Neuronal stem cell (in vitro differentiated cells): Measurements from ENCODE around the gene PFN3.

Experiments
- DNase-seq: peaks from one replicate; pipeline ENCODE4 v3.0.0-alpha.2; 2013; ENCODE audit warnings: low spot score
- H2AFZ ChIP-seq: one replicate; pipeline ENCODE4 v1.6.1; 2013; ENCODE audit warnings: mild to moderate bottlenecking, low read length, inconsistent platforms
- H2AK5ac ChIP-seq: 2 replicates; pipeline ENCODE4 v1.6.1; 2013; ENCODE audit warnings: low read depth, mild to moderate bottlenecking, inconsistent platforms, low read length, moderate library complexity, mixed read lengths
- H2BK120ac ChIP-seq: 2 replicates; pipeline ENCODE4 v1.6.1; 2013; ENCODE audit warnings: low read depth, mild to moderate bottlenecking, inconsistent platforms, low read length, moderate library complexity, mixed read lengths
- H2BK12ac ChIP-seq: one replicate; pipeline ENCODE4 v1.6.1; 2013; ENCODE audit warnings: low read length, inconsistent platforms
- H2BK15ac ChIP-seq: 2 replicates; pipeline ENCODE4 v1.6.1; 2013; ENCODE audit warnings: mild to moderate bottlenecking, low read length, inconsistent platforms, mixed read lengths
- H2BK5ac ChIP-seq: one replicate; pipeline ENCODE4 v1.6.1; 2013; ENCODE audit warnings: inconsistent platforms, mild to moderate bottlenecking, low read length, moderate library complexity
- H3K14ac ChIP-seq: one replicate; pipeline ENCODE4 v1.6.1; 2013; ENCODE audit warnings: low read length, inconsistent platforms
- H3K18ac ChIP-seq: 2 replicates; pipeline ENCODE4 v1.6.1; 2013; ENCODE audit warnings: low read length, inconsistent platforms
- H3K23ac ChIP-seq: 2 replicates; pipeline ENCODE4 v1.6.1; 2013; ENCODE audit warnings: low read depth, mild to moderate bottlenecking, mixed read lengths, low read length, inconsistent platforms; ENCODE audit not compliant: poor library complexity
- H3K27ac ChIP-seq: replicated peaks from 3 replicates; pipeline ENCODE4 v1.5.1; 2013; ENCODE audit warnings: low read length, inconsistent platforms
- H3K27me3 ChIP-seq, 3 experiments: 2 replicates each; pipeline ENCODE4 v1.6.1; 2013; ENCODE audit warnings: low read length in 3 of 3, mild to moderate bottlenecking in 2 of 3, inconsistent platforms in 1 of 3, low read depth in 1 of 3, mixed read lengths in 1 of 3, moderate library complexity in 1 of 3; ENCODE audit not compliant: control insufficient read depth in 3 of 3, insufficient read depth in 3 of 3
- H3K36me3 ChIP-seq, 2 donors: replicated peaks in 1 of 2; 2 replicates each; pipeline ENCODE4 v1.6.1; 2013; ENCODE audit warnings: low read length in 2 of 2; ENCODE audit not compliant: control insufficient read depth in 2 of 2, insufficient read depth in 2 of 2
- H3K4ac ChIP-seq: 2 replicates; pipeline ENCODE4 v1.6.1; 2013; ENCODE audit warnings: inconsistent platforms, mild to moderate bottlenecking, low read length, moderate library complexity
- H3K4me1 ChIP-seq, 2 donors: 1 replicate in 1 of 2; 2 replicates in 1 of 2; pipeline ENCODE4 v1.6.1; 2013; ENCODE audit warnings: low read length in 2 of 2, low read depth in 1 of 2; ENCODE audit not compliant: control insufficient read depth in 2 of 2, insufficient read depth in 1 of 2
- H3K4me2 ChIP-seq: one replicate; pipeline ENCODE4 v1.6.1; 2013; ENCODE audit warnings: mild to moderate bottlenecking, low read length, inconsistent platforms; ENCODE audit not compliant: insufficient read depth, poor library complexity, severe bottlenecking
- H3K4me3 ChIP-seq, 2 donors: 2 replicates each; pipeline ENCODE4 v1.5.1; 2013; ENCODE audit warnings: low read length in 2 of 2, mild to moderate bottlenecking in 2 of 2, inconsistent platforms in 1 of 2, moderate library complexity in 1 of 2
- H3K79me1 ChIP-seq: one replicate; pipeline ENCODE4 v1.6.1; 2013; ENCODE audit warnings: low read depth, mild to moderate bottlenecking, inconsistent platforms, low read length, moderate library complexity
- H3K9ac ChIP-seq: one replicate; pipeline ENCODE4 v1.6.1; 2013; ENCODE audit warnings: mild to moderate bottlenecking, low read depth, low read length, inconsistent platforms; ENCODE audit not compliant: poor library complexity
- H3K9me3 ChIP-seq, 2 donors: replicated peaks in 1 of 2; 2 replicates each; pipeline versions ENCODE3 to v1.6.1; 2013; ENCODE audit warnings: low read length in 2 of 2, mild to moderate bottlenecking in 2 of 2, inconsistent platforms in 1 of 2, low read depth in 1 of 2, mixed read lengths in 1 of 2, moderate library complexity in 1 of 2; ENCODE audit not compliant: control insufficient read depth in 2 of 2, insufficient read depth in 1 of 2
- H4K8ac ChIP-seq: one replicate; pipeline ENCODE4 v1.6.1; 2013; ENCODE audit warnings: low read depth, mild to moderate bottlenecking, inconsistent platforms, low read length, moderate library complexity
- H4K91ac ChIP-seq: one replicate; pipeline ENCODE4 v1.6.1; 2013; ENCODE audit warnings: low read length, low read depth, mild to moderate bottlenecking, inconsistent platforms; ENCODE audit not compliant: poor library complexity
- WGBS, 2 donors: extraction: QIAGEN DNeasy Blood & Tissue Kit; methylation state at CpG; one replicate each; pipeline ENCODE4 v1.1.7; 2013; ENCODE audit warnings: missing lambda C conversion rate in 2 of 2, mixed read lengths in 1 of 2; ENCODE audit not compliant: insufficient read length in 2 of 2, insufficient replicate concordance in 1 of 2; ENCODE audit errors: extremely low coverage in 2 of 2; 5-methylcytosine and 5-hydroxymethylcytosine counted together

Gene PFN3

DNA sequence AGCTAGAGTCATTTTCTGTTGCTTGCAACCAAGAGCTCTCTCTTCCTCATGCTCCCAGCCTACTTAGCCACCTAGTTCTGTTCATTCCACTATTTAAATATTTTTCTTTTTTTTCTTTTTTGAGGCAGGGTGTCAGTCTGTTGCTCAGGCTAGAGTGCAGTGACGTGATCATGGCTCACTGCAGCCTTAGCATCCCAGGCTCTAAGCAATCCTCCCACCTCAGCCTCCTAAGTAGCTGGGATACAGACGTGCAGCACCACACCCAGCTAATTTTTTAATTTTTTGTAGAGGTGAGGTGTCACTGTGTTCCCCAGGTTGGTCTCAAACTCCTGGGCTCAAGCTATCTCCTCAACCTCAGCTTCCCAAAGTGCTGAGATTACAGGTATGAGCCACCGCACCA is 14.0 kb upstream of the PFN3 start:
- H2BK120ac ChIP-seq: no peak overlapping the region
- H3K27me3 ChIP-seq: peaks cover 0 to 5% (median 0%) of the 10 kb centered on the region in 3 experiments
- H3K23ac ChIP-seq: no peak overlapping the region
- WGBS, 2 donors: no CpG with 5 or more reads among the region's 3 CpGs
- no peak overlapping the region for H4K8ac ChIP-seq
- H2BK15ac ChIP-seq: no peak overlapping the region
- no peak overlapping the region for H3K14ac ChIP-seq
- H3K9ac ChIP-seq: no peak overlapping the region
- no peak overlapping the region for H2BK12ac ChIP-seq
- H3K79me1 ChIP-seq: no peaks in the 10 kb centered on the region
- H3K18ac ChIP-seq: no peak overlapping the region
- no peaks in the 10 kb centered on the region for H3K4me1 ChIP-seq
- no peaks in the 10 kb centered on the region for H3K36me3 ChIP-seq
- no peak overlapping the region for H3K4me2 ChIP-seq
- H2AFZ ChIP-seq: no peak overlapping the region
- no peak overlapping the region for H2BK5ac ChIP-seq
- no peak overlapping the region for H3K4ac ChIP-seq
- no peak overlapping the region for H3K27ac ChIP-seq
- H2AK5ac ChIP-seq: no peak overlapping the region
- no peak overlapping the region for H4K91ac ChIP-seq
- H3K4me3 ChIP-seq: no peak overlapping the region
- DNase-seq: no peak
- H3K9me3 ChIP-seq: peaks cover 0 to 2% of the 10 kb centered on the region in 2 donors

DNA sequence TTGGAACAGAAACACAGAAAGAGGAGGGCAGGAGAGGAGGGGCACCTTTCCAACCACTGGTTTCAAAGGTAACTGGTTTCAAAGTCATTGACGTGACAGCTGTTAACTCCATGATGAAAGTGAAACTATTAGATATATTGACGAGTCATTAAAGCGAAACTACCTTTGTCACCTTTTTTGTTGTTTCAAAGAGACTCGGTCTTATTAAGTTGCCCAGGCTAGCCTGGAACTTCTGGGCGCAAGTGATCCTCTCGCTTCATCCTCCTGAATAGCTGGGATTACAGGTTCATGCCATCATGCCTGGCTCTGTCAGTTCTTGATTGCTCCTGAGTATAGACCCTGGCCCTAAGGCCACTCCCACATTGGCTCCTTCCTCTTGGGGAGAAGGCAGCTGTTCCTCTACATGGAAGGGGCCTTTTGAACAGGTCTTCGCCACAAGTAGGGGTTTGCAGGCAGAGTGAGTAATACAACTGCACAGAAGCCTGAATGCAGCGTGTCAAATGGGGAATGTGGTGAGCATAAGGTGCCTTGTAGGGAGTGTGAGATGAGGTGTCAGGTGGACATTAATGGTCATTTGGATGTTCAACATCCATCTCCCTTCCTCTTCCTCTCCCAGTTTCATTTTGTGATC is 12.3 kb upstream of the PFN3 start:
- DNase-seq: no peak
- H4K8ac ChIP-seq: no peak overlapping the region

DNA sequence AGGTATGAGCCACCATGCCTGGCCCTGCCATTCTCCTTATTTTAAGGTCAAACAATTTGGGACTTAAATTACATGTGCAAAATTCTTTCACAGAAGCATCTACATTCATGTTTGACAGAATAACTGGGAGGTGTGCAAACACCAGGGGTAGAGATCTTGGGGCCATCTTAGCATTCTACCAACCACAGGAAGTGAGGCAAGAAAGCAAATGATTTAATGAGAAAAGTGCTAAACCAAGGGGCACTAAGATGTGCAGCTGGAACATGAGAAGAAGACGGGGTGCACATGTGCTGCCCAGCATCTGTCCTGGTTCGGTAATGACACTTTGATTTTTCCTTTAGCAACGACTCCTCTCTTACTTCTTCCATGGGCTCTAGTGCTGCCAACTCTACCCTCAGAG is 10.1 kb upstream of the PFN3 start:
- Histone ChIP-seq H3K14ac (no peak overlapping the region), H2BK120ac (no peak overlapping the region), H3K4me2 (no peak overlapping the region), H3K23ac (no peak overlapping the region), H3K4me1 (no peaks in the 10 kb centered on the region), H3K18ac (no peak overlapping the region), H3K9me3 (peaks cover 0 to 2% of the 10 kb centered on the region in 2 donors), H4K91ac (no peak overlapping the region), H3K27ac (no peak overlapping the region), H4K8ac (no peak overlapping the region), H3K4ac (no peak overlapping the region), H3K36me3 (no peaks in the 10 kb centered on the region), H2BK5ac (no peak overlapping the region), H2BK12ac (no peak overlapping the region), H3K4me3 (no peak overlapping the region), H2AFZ (no peak overlapping the region), H3K9ac (no peak overlapping the region), H3K27me3 (peaks cover 0 to 21% (median 11%) of the 10 kb centered on the region in 3 experiments), H3K79me1 (no peaks in the 10 kb centered on the region), H2BK15ac (no peak overlapping the region), H2AK5ac (no peak overlapping the region)
- DNase-seq: no peak
- no CpG with 5 or more reads among the region's 3 CpGs for WGBS, 2 donors

More for the DNA sequence above, 12.3 kb upstream of the PFN3 start:
- H3K23ac ChIP-seq: no peak overlapping the region
- H3K9me3 ChIP-seq: peaks cover 0 to 2% of the 10 kb centered on the region in 2 donors
- H3K4me3 ChIP-seq: no peak overlapping the region
- H3K9ac ChIP-seq: no peak overlapping the region
- H3K18ac ChIP-seq: no peak overlapping the region
- H3K79me1 ChIP-seq: no peaks in the 10 kb centered on the region
- H2AK5ac ChIP-seq: no peak overlapping the region
- H2BK5ac ChIP-seq: no peak overlapping the region
- H2BK15ac ChIP-seq: no peak overlapping the region
- WGBS, 2 donors: no CpG with 5 or more reads among the region's 8 CpGs
- no peak overlapping the region for H3K14ac ChIP-seq
- H2BK120ac ChIP-seq: no peak overlapping the region
- no peak overlapping the region for H3K4ac ChIP-seq
- H3K36me3 ChIP-seq: no peaks in the 10 kb centered on the region
- peaks cover 0 to 10% (median 1%) of the 10 kb centered on the region in 3 experiments for H3K27me3 ChIP-seq
- H2AFZ ChIP-seq: no peak overlapping the region
- no peak overlapping the region for H4K91ac ChIP-seq
- H3K27ac ChIP-seq: no peak overlapping the region
- H2BK12ac ChIP-seq: no peak overlapping the region
- no peaks in the 10 kb centered on the region for H3K4me1 ChIP-seq
- H3K4me2 ChIP-seq: no peak overlapping the region

DNA sequence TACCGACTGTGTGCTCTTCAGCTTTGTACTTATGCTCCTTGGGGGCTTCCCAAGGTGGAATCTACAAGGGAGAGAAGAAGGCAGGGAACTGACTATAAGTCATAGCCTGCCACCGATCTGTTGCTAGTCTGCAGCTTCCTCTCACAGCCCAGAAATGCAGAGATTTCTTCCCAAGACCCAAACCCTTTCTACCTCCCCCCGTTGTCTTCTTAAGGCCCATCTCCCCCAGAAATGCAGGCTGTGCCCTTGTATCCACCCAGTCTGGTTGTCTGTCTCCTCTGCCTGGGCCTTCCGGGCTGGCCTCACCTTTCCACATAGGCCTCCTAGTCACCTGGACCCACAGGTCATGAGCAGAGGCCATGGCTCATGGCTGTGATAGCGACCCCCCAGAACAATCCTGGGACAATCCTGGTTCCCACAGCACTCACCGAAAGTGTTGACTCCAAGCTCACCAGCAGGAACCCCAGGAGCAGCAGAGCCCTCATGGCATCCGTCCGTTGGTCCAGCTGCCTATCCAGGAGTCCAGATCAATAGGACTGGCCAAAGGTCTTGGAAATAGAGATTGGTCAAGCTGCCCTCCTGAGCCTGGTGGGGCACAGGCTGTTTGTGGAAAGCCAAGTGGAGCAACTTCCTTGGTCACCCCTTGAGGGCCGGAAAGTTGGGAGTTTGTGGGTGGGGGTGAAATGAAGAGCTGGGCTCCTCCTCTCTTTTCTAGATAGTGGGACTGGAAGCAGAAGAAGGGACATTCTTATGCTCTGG is 8.8 kb upstream of the PFN3 start, which contains the start of gene F12:
F12 (minus strand) TSS at position 522 of the 759 bp plus-strand sequence; CDS start at position 485, 37 bp downstream.
- WGBS, 2 donors: no CpG with 5 or more reads among the region's 9 CpGs
- H3K4ac ChIP-seq: no peak within 1 kb of the TSS
- DNase-seq: no peak

More for the DNA sequence above, 8.8 kb upstream of the PFN3 start, which contains the start of gene F12:
- H2AK5ac ChIP-seq: peak within 1 kb of the TSS; percentile 3
- H3K4me1 ChIP-seq: peaks cover 4 to 5% of the 10 kb centered on the region in 2 donors
- no peak within 1 kb of the TSS for H2BK12ac ChIP-seq
- H3K36me3 ChIP-seq: no peaks in the 10 kb centered on the region
- no peak within 1 kb of the TSS for H3K18ac ChIP-seq
- H4K8ac ChIP-seq: no peak within 1 kb of the TSS
- no peak within 1 kb of the TSS for H2AFZ ChIP-seq
- no peak within 1 kb of the TSS for H2BK120ac ChIP-seq
- no peaks in the 10 kb centered on the region for H3K79me1 ChIP-seq
- H3K4me2 ChIP-seq: no peak within 1 kb of the TSS
- peaks cover 2 to 32% (median 25%) of the 10 kb centered on the region in 3 experiments for H3K27me3 ChIP-seq
- no peak within 1 kb of the TSS for H2BK15ac ChIP-seq
- H3K23ac ChIP-seq: no peak within 1 kb of the TSS
- peaks cover 0 to 2% of the 10 kb centered on the region in 2 donors for H3K9me3 ChIP-seq
- no peak within 1 kb of the TSS for H3K14ac ChIP-seq
- no peak within 1 kb of the TSS for H3K27ac ChIP-seq
- no peak within 1 kb of the TSS for H3K9ac ChIP-seq
- no peak within 1 kb of the TSS for H3K4me3 ChIP-seq
- no peak within 1 kb of the TSS for H2BK5ac ChIP-seq
- no peak within 1 kb of the TSS for H4K91ac ChIP-seq
